ENCODE measurements around the gene ZMYM4.
A peak's percentile ranks its signal among the peaks of the same experiment; 100 is the strongest.
"Not testable (repeated sequence)": the region's sequence is repeated elsewhere in the genome, so short reads cannot be mapped to it uniquely, and the experiment has no call there.

ZMYM4 gene

DNA sequence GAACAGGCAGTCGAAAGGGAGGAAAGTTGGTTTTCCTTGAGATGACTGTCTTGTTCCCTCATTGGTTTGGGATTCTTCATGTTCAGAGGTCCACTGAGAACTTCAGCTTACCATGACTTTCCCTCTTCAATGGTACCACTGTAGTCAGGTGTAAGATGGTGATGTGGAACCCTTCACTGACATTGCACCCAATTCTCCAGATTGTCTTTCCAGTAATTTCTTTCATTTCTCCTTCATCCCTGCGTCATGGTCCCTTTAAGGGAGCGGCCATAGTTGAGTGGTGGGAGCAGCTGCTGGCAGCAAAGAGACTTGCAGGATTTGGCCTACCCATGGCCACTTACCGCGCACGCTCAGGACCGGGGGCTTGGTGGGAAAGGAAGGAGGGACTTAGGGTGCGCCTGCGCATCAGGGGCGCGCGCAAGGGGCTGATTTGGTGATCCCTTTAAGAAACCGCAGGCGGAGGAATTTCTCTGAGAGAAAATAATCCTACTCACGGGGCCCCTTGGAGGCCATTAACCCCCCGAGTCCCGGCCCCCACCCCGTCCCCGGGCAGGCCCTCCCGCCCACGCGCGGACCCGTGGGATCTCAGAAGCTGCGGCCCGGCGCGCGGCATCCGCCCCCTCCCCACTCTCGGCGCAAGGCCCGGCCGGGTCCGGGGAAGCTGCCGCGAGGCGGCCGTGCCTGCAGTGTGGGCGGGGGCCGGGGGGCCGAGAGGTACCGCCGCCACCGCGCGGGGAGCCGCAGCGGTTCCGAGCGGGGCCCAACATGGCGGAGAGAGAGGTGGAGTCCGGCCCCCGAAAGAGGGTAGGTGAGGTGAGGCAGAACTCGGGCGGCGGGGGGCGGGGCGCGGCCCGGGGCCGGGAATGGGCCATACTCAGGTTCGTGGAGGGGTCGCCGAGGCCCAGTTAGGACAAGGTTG lies at the start of gene ZMYM4:
TSS of gene ZMYM4 (plus strand) at position 428 of the 919 bp plus-strand sequence. CDS start at position 766, 338 bp downstream.
- DNase-seq: peak; percentile 94

DNA sequence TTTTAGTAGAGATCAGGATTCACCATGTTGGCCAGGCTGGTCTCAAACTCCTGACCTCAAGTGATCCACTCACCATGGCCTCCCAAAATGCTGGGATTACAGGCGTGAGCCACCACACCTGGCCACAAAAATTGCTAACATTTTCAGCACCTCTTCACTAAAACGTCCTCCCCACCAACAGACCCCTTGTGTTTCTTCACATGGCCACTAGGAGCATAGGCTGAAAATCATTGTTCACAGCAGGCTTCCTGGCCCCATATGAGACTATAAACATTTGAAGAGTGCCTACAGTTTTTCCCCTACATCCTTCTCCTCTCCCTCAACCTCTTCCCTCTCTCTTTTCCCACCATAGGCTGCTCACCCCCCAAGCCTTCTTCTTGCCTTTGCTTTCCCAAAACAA lies 47.5 kb upstream of the ZMYM4 start:
- peak; percentile 29 for DNase-seq

DNA sequence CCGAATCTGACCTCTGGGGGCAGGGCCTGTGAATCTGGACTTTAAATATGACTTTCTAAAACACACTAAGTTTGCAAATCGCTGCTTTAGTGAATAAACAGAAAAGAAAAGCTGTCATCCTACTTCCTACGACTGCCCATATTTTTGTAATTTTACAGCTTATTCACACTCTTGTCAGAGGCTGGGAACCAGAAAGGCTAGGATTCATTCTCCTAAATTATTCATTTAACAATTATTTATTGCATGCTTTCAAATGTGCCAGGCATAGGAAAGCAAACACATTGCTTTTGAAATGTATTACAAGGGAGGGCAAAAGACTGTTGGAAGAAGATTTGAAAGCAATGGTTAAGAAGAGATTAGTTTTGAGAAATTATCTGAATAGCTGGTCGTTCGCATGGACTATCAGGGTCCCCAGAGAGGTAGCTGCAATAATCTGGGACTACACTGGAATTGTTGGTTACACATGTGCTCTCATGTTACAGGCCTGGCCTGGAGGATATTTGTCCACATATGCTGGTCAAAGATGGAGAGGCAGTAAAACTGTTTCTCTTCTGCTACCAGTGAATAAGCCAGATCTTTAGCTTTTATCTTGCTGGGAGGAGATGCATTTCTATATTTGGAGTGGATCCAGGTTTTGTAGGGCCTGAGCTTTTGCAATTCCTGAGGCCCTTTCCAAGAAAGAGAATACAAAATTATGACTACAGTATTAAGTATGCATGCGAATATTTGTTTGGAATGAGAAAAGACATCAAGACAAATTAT lies 46.0 kb upstream of the ZMYM4 start:
- DNase-seq: peak; percentile 20

DNA sequence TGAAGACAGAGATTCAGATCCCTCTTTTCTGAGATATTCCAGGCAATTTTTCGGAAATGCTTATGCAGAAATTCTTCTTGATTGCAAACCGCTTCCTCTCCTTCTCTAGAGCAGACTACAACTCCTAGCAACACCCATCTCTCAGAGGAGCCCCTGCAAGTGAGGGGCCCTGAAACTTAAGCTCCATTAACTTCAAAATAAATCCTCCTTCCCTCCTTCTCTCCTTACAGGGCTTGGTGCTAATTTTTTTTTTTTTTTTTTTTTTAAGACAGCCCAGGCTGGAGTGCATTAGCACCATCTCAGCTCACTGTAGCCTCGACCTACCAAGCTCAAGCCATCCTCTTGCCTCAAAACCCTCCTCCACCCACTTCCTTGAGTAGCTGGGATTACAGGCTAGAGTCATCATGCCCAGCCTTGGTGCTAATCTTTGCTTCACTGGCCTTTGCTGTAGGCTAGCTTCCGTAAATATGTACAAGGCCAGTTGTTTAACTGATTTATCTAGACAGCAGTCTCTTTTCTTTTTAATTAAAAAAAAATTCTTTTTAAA lies 45.4 kb upstream of the ZMYM4 start:
- DNase-seq: no peak

DNA sequence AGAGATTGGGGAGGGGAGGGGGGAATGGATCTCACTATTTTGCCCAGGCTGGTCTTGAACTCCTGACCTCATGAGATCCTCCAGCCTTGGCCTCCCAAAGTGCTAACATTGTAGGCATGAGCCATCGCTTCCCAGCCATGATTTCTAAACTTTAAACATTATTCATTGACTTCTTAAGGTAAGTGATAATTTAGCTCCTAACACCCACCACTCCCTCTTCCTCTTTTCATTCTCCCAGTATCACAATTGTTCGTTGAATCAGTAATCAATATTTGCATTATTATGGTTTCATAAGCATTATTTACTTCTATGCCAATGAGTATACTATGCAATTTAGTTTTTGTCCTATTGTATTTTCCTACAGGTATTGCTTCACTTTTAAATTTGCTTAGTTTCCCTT lies 42.0 kb upstream of the ZMYM4 start:
- DNase-seq: no peak

DNA sequence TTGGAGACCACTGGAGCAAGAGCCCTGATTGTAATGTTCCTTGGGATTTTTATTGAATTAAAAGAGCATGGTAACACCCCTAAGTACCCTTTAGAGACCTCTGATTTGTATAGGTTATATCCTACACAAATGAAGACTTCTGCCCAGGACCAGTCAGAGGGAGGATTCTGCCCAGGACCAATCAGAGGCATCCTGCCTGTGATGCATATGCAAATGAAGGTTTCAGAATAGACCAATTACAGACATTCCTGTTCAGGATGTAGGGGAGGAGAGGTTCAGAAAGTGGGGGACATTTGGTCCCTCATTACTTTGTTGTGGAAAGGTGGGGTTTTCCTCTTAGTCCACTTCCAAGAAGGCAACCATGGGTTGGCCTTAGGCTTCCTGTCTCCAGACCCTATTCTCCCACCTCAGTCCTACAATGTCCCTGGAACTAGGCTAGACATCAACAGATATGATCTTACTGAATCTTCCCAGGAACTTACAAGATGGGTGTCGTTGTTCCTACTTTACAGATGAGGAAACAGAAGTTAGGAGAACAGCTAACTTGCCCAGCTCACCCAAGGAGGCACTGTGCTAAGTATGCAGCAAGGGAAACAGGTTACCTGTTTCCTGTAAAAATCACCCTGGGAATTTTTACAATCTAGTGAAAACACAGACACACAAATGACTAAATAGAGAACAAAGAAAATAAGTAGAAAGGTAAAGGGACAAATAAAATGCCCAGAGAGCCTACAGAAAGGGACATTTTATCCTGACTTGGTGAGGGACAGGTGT lies 38.7 kb upstream of the ZMYM4 start:
- no peak for DNase-seq

DNA sequence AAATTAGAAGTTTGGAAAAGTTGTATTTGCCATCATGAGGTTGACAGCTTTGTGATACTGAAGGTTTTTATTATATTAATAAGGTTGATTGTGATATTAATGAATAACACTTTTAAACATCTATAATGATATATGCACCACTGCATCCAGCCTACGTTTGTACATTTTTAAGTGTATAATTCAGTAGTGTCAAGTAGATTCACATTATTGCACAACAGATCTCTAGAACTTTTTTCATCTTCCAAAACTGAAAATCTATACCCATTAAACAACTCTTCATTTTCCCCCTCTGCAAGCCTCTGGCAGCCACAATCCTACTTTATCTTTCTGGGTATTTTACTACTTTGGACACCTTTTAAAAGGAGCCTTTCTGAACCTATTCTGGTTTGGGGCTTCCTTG lies 37.2 kb upstream of the ZMYM4 start:
- DNase-seq: no peak

DNA sequence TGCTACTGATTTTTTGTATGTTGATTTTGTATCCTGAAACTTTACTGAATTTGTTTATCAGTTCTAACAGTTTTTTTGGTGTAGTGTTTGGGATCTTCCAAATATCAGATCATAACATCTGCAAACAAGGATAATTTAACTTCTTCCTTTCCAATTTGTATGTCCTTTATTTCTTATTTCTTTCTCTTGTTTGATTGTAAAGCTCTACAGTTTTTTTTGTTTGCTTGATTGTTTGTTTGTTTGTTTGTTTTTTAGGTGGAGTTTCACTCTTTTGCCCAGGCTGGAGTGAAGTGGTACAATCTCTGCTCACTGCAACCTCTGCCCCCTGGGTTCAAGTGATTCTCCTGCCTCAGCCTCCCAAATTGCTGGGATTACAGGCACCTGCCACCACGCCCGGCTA lies 31.7 kb upstream of the ZMYM4 start:
- not testable (repeated sequence) for DNase-seq

DNA sequence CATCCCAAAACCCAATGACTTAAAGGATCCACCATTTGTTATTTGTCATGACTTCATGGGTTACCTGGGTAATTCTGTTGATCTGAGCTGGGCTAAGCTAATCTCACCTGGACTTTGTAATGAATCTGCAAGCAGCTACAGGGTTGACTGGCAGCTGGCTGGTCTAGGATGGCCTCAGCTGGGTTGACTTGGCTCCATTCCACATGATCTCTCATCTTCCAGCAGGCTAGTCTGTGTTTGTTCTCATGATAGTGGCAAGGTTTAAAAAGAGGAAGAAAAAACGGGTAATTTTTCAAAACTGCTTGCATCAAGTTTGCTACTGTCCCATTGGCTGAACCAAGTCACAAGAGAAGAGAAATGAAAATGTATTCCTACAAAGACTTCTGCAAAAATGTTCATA lies 24.8 kb upstream of the ZMYM4 start:
- peak; percentile 30 for DNase-seq

DNA sequence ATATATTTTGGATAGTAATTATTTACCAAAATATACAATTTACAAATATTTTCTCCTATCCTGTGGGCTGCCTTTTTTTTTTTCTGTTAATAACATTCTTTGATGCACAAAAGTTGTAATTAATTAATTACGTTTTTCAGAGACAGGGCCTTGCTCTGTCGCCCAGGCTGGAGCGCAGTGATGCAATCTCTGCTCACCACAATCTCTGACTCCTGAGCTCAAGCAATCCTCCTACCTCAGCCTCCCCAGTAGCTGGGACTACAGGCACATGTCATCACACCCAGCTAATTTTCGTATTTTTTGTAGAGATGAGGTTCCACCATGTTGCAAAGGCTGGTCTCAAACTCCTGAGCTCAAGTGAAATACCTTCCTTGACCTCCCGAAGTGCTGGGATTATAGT lies 21.3 kb upstream of the ZMYM4 start:
- no peak for DNase-seq

DNA sequence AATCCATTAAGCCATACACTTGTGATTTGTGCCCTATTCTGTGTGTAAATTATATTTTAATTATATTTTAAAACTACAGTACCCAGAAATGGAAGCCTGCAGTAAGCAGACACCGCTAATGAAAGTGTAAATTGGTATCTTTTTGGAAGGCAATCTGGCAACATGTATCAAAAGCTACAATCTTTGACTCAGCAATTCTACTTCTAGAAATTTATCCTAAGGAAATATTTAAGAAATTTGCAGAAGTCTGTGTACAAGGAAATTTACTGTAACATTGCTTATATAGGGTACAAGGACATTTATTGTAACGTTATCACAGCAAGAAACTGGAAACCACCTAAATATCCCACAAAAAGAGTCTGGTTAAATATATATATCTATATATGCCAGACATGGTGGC lies 14.6 kb upstream of the ZMYM4 start:
- no peak for DNase-seq

DNA sequence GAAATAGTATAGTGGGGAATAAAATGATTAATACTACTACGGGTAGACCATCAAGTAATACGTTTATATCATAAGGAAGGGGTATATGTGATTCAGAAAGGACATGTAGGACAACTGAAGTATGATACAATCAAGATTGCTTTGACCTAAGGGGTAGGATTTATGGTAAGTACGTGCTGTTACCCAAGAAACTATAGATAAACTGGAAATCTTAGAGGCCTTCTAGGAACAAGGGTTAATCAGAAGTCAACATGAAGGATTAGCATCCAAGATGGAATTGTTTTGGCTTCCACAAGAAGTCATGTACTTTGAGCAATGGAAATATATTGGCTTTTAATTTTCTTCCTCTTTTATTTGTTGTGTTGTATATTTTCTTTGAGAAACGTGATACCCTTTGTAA lies 13.2 kb upstream of the ZMYM4 start:
- no peak for DNase-seq

DNA sequence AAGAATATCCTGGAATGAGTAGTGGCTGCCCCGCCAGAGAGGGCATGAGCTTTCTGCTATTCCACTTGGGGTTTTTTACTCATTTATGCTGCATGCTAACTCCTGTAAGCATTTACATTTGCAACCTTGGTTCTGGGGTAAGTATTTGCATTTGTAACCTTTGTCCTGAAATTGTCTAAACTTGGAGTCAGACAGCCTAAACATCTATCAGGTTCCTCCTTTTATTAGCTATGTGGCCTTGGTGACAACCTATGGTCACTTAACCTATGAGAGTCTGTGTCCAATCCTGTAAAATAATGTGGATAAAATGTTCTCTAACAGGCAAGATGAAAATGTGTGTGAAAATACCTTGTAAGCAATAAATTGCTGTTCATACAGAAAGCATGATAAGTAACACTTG lies 8.9 kb upstream of the ZMYM4 start:
- DNase-seq: no peak

DNA sequence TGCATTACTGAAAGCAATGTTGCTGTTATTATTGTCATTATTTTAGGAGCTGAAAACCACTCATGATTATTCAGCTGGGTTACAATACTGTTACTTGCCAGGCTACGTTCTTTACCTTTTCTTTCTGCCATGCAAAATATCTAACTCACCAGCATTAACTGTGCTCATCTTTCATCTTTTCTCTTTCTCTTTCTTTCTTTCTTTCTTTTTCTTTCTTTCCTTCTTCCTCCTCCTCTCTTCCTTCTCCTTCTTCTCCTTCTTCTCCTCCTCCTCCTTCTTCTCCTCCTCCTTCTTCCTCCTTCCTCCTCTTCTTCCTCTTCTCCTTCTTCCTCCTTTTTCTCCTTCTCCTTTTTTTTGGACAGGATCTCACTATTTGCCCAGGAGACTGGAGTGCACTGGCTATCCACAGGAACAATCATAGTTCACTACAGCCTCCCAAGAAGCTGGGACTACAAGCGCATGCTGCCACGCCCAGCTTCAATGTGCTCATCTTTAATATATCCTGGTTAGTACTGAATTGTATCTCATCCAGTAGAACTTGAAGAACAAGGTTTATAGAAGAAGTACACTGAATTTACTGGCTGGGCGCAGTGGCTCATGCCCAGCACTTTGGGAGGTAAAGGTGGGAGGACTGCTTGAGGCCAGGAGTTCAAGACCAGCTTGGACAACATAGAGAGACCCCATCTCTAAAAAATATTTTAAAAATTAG lies 6.9 kb upstream of the ZMYM4 start:
- no peak for DNase-seq

DNA sequence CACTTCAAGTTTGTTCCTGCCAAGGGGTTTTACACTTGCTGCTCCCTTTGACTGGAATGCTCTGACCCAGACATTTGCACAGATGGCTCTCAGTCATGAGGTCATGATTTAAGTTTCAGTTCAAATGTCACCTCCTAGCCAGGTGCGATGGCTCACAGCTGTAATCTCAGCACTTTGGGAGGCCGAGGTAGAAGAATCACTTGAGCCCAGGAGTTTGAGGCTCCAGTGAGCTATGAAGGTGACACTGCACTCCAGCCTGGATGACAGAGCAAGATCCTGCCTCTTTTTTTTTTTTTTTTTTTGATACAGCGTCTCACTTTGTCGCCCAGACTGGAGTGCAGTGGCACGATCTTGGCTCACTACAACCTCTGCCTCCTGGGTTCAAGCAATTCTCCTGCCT lies 4.5 kb upstream of the ZMYM4 start:
- DNase-seq: no peak

DNA sequence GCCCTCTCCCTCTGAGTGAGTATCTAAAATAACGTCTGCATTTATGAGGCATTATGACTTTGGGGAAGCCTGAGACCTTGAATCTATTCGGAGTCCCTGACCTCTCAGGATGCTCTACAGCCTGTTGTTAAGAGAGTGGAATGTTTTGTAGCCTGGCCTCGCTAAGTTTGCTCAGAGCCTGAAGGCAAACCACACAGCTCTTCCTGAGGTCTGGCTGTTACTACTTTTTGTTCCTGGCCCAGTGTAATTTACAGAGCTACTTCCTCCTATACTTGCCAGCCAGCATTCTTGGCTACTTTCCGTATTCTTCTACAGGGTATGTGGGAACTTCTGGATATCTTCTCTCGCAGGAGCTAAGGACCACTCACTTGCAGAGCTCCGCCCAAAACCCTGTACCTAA lies 3.6 kb upstream of the ZMYM4 start:
- DNase-seq: peak; percentile 9

DNA sequence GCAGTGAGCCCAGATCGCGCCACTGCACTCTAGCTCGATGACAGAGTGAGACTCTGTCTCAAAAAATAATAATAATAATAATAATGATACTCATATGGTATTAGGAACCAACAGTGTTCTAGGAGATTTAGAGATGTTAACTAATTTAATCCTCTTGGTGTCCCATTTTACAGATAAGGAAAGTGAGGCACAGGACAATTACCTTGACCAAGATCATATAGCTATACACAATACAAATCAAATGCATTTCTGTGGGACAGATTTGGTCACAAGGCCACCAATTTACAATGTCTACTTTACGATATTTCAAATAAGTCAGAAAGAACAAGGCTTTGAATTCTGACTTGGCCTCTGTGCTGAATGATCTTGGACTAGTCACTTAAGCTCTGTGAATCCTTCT lies 2.2 kb upstream of the ZMYM4 start:
- no peak for DNase-seq

DNA sequence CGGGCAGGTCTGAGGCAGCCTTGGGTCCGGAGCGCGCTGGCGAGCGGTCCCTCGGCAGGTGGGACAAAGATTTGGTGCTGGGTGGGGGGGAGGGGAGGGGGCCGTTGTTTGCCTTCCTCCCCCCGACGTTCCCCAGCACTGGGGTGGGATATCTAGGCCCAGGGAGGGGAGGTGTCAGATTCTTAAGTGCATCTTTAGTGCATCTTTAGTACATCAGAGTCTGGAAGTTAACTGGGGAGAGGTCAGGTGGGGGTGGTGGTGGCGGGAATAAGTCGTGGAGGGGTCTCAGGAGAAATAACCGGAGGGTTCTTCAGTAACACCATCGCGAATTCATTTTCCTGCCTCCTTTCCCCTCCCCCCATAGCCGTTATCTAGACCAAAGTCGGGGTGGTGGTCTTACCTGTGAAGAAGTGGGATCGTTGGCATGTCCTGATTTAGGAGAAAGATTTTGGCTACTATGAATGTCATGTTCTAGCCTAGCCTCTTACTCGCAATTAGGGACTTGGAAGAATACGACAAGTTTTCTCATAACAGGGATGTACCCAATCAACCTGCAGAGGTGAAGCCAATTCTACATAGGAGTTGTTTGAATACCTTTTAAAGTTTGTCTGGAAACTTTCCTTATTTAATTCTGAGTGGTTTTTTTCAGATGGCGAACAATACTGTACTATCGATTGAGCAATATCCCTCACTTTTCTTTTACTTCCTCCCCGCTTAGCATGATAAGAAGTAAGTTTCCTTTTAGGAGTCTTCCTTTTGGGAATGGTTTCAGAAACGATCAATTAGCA lies 886 bp downstream of the ZMYM4 start:
- DNase-seq: no peak

DNA sequence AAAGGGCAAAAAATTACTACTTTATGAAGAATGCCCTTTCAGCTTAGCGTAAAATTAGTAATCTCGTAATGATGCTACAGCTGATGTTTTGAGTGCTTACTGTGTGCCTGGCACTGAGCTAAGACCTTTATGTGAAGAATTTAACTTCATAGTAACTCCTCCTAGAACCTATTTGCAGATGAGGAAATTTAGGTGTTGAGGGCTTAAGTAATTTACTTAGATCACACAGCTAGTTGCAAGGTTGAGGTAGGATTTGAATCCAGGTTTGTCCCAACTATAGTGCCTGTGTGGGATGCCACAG lies 1.4 kb downstream of the ZMYM4 start:
- DNase-seq: no peak

DNA sequence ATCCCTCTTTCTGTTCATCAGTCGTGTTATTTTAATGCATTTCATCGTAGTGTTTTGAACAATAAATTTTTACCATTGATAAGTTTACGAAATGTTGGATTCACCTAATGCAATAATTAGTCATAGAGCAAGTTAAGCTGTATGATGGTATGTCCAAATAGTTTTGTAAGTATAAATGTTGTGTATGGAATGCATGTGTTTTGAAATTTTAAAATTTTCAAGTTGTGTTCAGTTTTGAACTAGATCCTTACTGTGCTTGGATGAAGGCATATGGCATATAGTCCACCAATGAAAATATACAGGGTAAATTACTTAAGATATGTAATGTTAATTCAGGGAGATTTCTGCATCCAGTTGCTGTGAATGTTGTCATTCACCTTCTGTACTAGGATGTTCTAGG lies 2.3 kb downstream of the ZMYM4 start:
- no peak for DNase-seq

DNA sequence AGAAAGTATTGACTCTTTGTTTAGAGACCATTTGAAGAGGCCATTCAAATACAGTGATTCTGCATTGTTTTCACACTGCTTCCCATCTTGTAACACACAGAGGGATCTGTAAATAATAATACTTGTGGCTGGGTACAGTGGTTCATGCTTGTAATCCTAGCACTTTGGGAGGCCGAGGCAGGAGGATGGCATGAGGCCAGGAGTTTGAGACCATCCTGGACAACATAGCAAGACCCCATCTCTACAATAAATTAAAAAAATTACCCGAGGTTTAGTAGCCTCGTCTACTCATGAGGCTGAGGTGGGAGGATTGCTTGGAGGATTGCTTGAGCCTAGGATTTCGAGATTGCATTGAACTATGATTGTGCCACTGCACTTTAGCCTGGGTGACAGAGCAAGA lies 5.7 kb downstream of the ZMYM4 start:
- DNase-seq: no peak
